Calu3 (cell line): Measurements from ENCODE around the gene KCNV2. TPM values are rescaled to one million over a fixed set of nuclear protein-coding genes. Genes with fewer than 3 reads are reported as not detected.

Experiments used
- BruUV-seq: library from RNA; stranded (reverse); fragments of 400-500 nt; replicated peaks from 2 replicates; lab custom pipeline; 2021; lab: Mats Ljungman, UMichigan
- CTCF ChIA-PET: fragments of 300-600 bp; sonication (Branson Sonifier 250); formaldehyde crosslinking; loops from one replicate; lab custom pipeline; 2022; ENCODE audit warnings: antibody characterized with exemption; lab: Charles Lee
- DNase-seq: peaks from one replicate; pipeline ENCODE4 v3.0.0; 2022
- H3K27ac Mint-ChIP-seq: one replicate; pipeline ENCODE4 v1.8.0; 2022; ENCODE audit warnings: mixed read lengths; ENCODE audit not compliant: unreplicated experiment
- H3K27me3 Mint-ChIP-seq: one replicate; pipeline ENCODE4 v1.8.0; 2022; ENCODE audit warnings: mixed read lengths; ENCODE audit not compliant: unreplicated experiment
- H3K36me3 Mint-ChIP-seq: one replicate; pipeline ENCODE4 v1.8.0; 2022; ENCODE audit warnings: mild to moderate bottlenecking, moderate library complexity, mixed read lengths; ENCODE audit not compliant: insufficient read depth, unreplicated experiment
- H3K4me1 Mint-ChIP-seq: one replicate; pipeline ENCODE4 v1.8.0; 2022; ENCODE audit warnings: mild to moderate bottlenecking, low read depth, mixed read lengths; ENCODE audit not compliant: unreplicated experiment
- H3K4me3 Mint-ChIP-seq: one replicate; pipeline ENCODE4 v1.8.0; 2022; ENCODE audit warnings: mild to moderate bottlenecking, low read depth, moderate library complexity, mixed read lengths; ENCODE audit not compliant: unreplicated experiment
- H3K9me3 Mint-ChIP-seq: one replicate; pipeline ENCODE4 v1.8.0; 2022; ENCODE audit warnings: low read depth, mixed read lengths; ENCODE audit not compliant: unreplicated experiment
- CTCF ChIP-seq: fragments of 200-600 bp; IDR thresholded peaks from one replicate; pipeline ENCODE4 v1.8.0; 2022; ENCODE audit warnings: antibody characterized with exemption; ENCODE audit not compliant: unreplicated experiment
- intact Hi-C: fragments of 100-400 bp; cut with micrococcal nuclease; formaldehyde crosslinking; loops from one replicate; pipeline ENCODE4 v1.10.0; 2022; ENCODE audit not compliant: unreplicated experiment
- total RNA-seq: library from RNA; stranded (reverse); gene quantifications from 2 replicates; pipeline ENCODE4 v1.2.3, GENCODE V29; 2022

KCNV2 gene
- total RNA-seq, 1 experiment from 2014 or later = not detected

- DNase-seq = peak; percentile 5
- H3K4me3 Mint-ChIP-seq = no peak overlapping the region
- intact Hi-C loops = no loop called here
- no peak for TF ChIP-seq CTCF
- no peak overlapping the region for H3K27ac Mint-ChIP-seq
- no peaks in the 10 kb centered on the region for H3K9me3 Mint-ChIP-seq
- CTCF ChIA-PET = no interaction called here
- H3K27me3 Mint-ChIP-seq = no peaks in the 10 kb centered on the region
- peaks cover 10% of the 10 kb centered on the region for H3K4me1 Mint-ChIP-seq
- BruUV-seq = no TSS peak
- H3K36me3 Mint-ChIP-seq = peaks cover 5% of the 10 kb centered on the region
Measured at GRCh38 chr9:2765250-2765880, 48.1 kb downstream of the KCNV2 start.

- no peak for TF ChIP-seq CTCF
- DNase-seq = no peak
- Mint-ChIP-seq H3K27me3 (no peaks in the 10 kb centered on the region), H3K4me3 (no peak overlapping the region), H3K36me3 (peaks cover 15% of the 10 kb centered on the region), H3K27ac (no peak overlapping the region), H3K4me1 (peaks cover 10% of the 10 kb centered on the region), H3K9me3 (no peaks in the 10 kb centered on the region)
- intact Hi-C loops = no loop called here
- BruUV-seq = no TSS peak
- CTCF ChIA-PET = no interaction called here
Measured at GRCh38 chr9:2767800-2768677, 50.7 kb downstream of the KCNV2 start.

- no TSS peak for BruUV-seq
- H3K27ac Mint-ChIP-seq = peak overlapping the region; percentile 63
Measured at GRCh38 chr9:2771087-2771486, 53.8 kb downstream of the KCNV2 start.

GRCh38 chr9:2771661-2772060 is 54.4 kb downstream of the KCNV2 start:
- no TSS peak for BruUV-seq
- Mint-ChIP-seq H3K4me1 (no peaks in the 10 kb centered on the region), H3K36me3 (peaks cover 26% of the 10 kb centered on the region), H3K9me3 (peaks cover 9% of the 10 kb centered on the region), H3K4me3 (no peak overlapping the region), H3K27ac (no peak overlapping the region), H3K27me3 (no peaks in the 10 kb centered on the region)
- CTCF ChIA-PET = no interaction called here
- intact Hi-C loops = no loop called here
- DNase-seq = no peak
- TF ChIP-seq CTCF = no peak

More at GRCh38 chr9:2771087-2771486, 53.8 kb downstream of the KCNV2 start:
- H3K9me3 Mint-ChIP-seq = peaks cover 6% of the 10 kb centered on the region
- no peak overlapping the region for H3K4me3 Mint-ChIP-seq
- no peak for DNase-seq
- TF ChIP-seq CTCF = no peak
- CTCF ChIA-PET = no interaction called here
- no peaks in the 10 kb centered on the region for H3K4me1 Mint-ChIP-seq
- H3K36me3 Mint-ChIP-seq = peaks cover 20% of the 10 kb centered on the region
- intact Hi-C loops = no loop called here
- H3K27me3 Mint-ChIP-seq = no peaks in the 10 kb centered on the region
